SJSA1 (cell line): ENCODE results near the gene KCNJ14. TPM values are rescaled to one million over a fixed set of nuclear protein-coding genes. Genes with fewer than 3 reads are reported as not detected.
A peak's percentile ranks its signal among the peaks of the same experiment; 100 is the strongest.

Experiments used
- DNase-seq, 2 experiments: peaks; one replicate each; pipeline ENCODE4 v3.0.0-alpha.2; 2015 to 2020; ENCODE audit warnings: low spot score in 2 of 2, low read depth in 1 of 2
- H3K27ac ChIP-seq: fragments of 250-450 bp; sonication (Bioruptor Pico); 2 replicates; pipeline ENCODE4 v1.5.1; 2020; ENCODE audit warnings: mild to moderate bottlenecking, moderate library complexity
- H3K27me3 ChIP-seq: fragments of 250-450 bp; sonication (Bioruptor Pico); replicated peaks from 2 replicates; pipeline ENCODE4 v1.5.1; 2020; ENCODE audit warnings: mild to moderate bottlenecking, moderate library complexity
- H3K36me3 ChIP-seq: fragments of 250-450 bp; sonication (Bioruptor Pico); 2 replicates; pipeline ENCODE4 v1.5.1; 2020; ENCODE audit warnings: mild to moderate bottlenecking
- H3K4me1 ChIP-seq: fragments of 250-450 bp; sonication (Bioruptor Pico); replicated peaks from 2 replicates; pipeline ENCODE4 v1.6.1; 2021; ENCODE audit warnings: mild to moderate bottlenecking
- H3K4me3 ChIP-seq: fragments of 250-450 bp; sonication (Bioruptor Pico); 2 replicates; pipeline ENCODE4 v1.5.1; 2020; ENCODE audit warnings: mild to moderate bottlenecking
- H3K9me3 ChIP-seq: fragments of 250-450 bp; sonication (Bioruptor Pico); replicated peaks from 2 replicates; pipeline ENCODE4 v1.5.1; 2020; ENCODE audit warnings: mild to moderate bottlenecking
- total RNA-seq: library from RNA; depleted of rRNA; stranded (reverse); fragments of >200 nt; shearing (Covaris generic); gene quantifications from 2 replicates; pipeline ENCODE4 v1.2.3, GENCODE V29; 2014

The KCNJ14 gene
- total RNA-seq, 1 experiment from 2014 or later = 0.55 TPM

GRCh38 chr19:48493718-48494401, 38.5 kb downstream of the KCNJ14 start:
- H3K4me3 ChIP-seq = peak overlapping the region; percentile 42
- H3K4me1 ChIP-seq = peaks cover 10% of the 10 kb centered on the region
- H3K36me3 ChIP-seq = no peaks in the 10 kb centered on the region
- no peak overlapping the region for H3K27ac ChIP-seq
- peaks cover 53% of the 10 kb centered on the region for H3K27me3 ChIP-seq
- DNase-seq = no peak
- no peaks in the 10 kb centered on the region for H3K9me3 ChIP-seq

DNA sequence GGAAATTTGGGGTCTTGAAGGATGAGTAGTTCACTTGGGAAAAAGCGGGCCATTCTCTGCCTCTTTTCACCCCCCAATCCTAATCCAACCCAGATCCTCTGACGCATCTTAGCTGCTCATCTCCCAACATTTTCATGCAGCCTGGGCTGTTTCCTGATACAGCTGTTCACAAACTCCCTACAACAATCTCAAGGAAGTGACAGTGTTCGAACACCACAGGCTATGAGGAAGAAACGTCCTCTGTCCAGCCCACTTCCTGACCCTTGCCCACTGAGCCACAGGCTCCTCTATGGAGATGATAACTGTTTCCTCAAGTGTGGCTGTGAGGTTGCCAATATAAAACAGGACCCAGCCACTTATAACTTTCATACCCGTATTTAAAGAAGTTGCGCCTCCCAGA, 40.0 kb downstream of the KCNJ14 start:
- Histone ChIP-seq H3K36me3 (no peaks in the 10 kb centered on the region), H3K4me3 (no peak overlapping the region), H3K27ac (no peak overlapping the region), H3K9me3 (no peaks in the 10 kb centered on the region), H3K27me3 (peaks cover 58% of the 10 kb centered on the region), H3K4me1 (peaks cover 8% of the 10 kb centered on the region; the same call in 1 of the 2 replicates)
- no peak for DNase-seq

DNA sequence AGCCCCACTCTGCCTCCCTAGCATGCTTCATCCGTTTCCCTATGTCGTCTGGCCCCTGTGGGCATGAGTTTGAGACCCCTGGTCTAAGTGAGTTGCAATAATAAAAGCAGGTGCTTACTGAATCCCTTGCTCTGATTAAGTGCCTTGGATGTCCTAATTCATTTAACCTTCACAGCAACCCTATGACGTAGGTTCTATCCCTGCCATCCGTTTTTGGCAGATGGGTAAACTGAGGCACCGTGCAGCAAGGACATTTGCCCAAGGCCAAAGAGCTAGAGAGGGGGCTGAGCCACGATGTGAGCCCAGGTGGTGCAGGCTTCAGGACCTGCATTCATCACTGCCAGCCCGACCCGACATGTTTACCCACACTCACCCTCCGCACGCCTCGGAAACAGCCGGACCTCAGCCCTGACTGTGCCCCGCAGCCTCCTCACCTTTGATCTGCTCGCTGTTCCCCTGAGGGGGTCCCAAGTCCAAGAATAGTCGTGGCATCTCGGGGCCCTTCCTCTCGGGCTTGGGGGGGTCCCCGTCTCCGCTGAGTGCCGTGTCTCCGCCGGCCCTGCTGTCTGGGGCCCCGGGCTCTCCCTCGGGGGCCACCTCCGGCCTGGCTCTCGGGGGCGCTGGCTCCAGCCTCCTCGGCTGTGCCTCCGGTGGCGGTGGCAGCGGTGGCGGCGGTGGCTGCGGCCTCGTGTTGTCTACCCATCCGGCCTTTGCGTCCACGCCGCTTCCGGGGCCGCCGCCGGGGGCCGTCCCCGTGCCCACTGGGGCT, 41.8 kb downstream of the KCNJ14 start:
- no peak overlapping the region for H3K27ac ChIP-seq
- no peaks in the 10 kb centered on the region for H3K9me3 ChIP-seq
- DNase-seq = no peak
- peaks cover 59% of the 10 kb centered on the region for H3K27me3 ChIP-seq
- no peak overlapping the region for H3K4me3 ChIP-seq
- H3K4me1 ChIP-seq = peaks cover 8% of the 10 kb centered on the region; the same call in 1 of the 2 replicates
- no peaks in the 10 kb centered on the region for H3K36me3 ChIP-seq

DNA sequence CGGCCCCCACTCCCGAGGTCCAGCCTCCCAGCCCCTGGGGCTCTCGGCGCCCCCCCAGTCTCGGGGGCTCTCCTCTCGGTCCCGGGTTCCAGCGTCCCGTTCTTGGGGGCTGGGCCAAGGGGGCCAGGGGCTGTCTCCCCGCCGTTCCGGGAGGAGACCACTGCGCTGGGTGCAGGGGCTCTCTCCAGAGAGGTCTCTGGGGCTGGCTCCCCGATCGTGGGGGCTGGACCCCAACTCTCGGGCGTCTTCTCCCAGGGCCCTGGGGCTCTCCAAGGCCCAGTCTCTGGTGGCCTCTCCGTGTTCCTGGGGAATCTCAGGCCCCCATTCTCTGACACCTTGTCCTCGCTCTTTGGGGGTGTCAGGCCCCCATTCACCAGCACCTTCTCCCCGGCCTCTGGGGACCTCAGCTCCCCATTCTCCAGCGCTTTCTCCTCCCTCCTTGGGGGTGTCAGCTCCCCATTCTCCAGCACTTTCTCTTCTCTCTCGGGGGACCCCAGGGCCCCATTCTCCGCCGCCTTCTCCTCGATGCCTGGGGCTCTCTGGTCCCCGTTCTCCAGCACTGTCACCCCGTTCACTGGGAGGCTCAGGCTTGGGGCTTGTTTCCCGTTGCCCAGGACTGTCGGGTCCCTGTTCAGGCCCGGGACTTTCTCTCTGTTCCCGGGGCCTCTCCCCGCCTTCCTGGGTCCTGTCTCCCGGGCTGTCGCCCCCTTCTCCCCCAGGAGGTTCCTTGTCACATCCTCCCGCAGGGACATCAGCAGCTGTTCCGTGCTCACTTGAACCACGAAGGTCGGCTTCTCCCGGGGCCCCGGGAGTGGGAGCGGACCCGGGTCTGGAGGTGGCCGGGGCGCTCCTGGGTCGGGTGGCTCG, 42.6 kb downstream of the KCNJ14 start:
- H3K36me3 ChIP-seq = no peaks in the 10 kb centered on the region
- H3K27me3 ChIP-seq = peaks cover 57% of the 10 kb centered on the region
- H3K4me1 ChIP-seq = peaks cover 3% of the 10 kb centered on the region; the same call in 1 of the 2 replicates
- no peak overlapping the region for H3K4me3 ChIP-seq
- DNase-seq = no peak
- no peaks in the 10 kb centered on the region for H3K9me3 ChIP-seq
- no peak overlapping the region for H3K27ac ChIP-seq

- H3K27me3 ChIP-seq = peaks cover 55% of the 10 kb centered on the region
- no peaks in the 10 kb centered on the region for H3K9me3 ChIP-seq
- no peak overlapping the region for H3K27ac ChIP-seq
- H3K4me3 ChIP-seq = no peak overlapping the region
- H3K4me1 ChIP-seq = no peaks in the 10 kb centered on the region; the same call in 1 of the 2 replicates
- H3K36me3 ChIP-seq = no peaks in the 10 kb centered on the region
- DNase-seq = no peak
These were observed 43.4 kb downstream of the KCNJ14 start for GRCh38 chr19:48498595-48499311.

DNA sequence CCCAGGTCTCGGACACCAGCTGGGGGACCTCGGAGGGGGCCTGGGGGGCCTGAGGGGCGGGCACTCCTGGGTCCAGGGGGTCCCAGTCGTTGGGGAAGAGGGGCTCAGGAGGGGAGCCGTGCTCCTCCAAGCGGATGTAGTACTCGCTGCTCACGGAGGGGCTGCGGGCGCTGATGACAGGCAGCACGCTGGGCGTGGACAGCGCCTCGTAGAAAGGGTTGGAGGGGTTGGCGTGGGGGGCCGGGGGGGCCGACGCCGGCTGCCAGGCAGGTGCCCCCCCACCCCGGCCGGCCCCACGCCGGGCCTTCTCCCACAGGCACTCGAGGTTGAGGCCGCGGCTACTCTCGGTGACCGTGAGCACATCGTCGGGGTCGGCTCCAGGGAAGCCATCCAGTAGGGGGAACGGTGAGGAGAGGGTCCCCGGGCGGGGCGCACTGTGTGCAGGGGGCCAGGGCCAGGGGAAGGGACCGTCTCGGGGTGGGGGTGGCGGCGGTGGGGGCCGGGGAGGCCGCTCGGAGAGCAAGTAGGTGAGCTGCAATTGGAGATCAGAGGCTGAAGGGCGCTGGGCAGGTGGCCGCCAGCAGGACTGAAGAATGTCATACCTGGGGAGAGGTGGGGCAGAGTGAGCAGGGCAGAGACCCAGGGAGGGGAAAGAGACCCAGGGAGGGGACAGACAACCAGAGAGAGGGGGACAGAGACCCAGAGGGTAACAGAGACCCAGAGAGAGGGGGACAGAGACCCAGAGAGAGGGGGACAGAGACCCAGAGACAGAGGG, 44.1 kb downstream of the KCNJ14 start:
- Histone ChIP-seq H3K36me3 (no peaks in the 10 kb centered on the region), H3K27me3 (peaks cover 49% of the 10 kb centered on the region), H3K4me3 (no peak overlapping the region), H3K27ac (no peak overlapping the region), H3K9me3 (no peaks in the 10 kb centered on the region), H3K4me1 (no peaks in the 10 kb centered on the region)
- DNase-seq = no peak

DNA sequence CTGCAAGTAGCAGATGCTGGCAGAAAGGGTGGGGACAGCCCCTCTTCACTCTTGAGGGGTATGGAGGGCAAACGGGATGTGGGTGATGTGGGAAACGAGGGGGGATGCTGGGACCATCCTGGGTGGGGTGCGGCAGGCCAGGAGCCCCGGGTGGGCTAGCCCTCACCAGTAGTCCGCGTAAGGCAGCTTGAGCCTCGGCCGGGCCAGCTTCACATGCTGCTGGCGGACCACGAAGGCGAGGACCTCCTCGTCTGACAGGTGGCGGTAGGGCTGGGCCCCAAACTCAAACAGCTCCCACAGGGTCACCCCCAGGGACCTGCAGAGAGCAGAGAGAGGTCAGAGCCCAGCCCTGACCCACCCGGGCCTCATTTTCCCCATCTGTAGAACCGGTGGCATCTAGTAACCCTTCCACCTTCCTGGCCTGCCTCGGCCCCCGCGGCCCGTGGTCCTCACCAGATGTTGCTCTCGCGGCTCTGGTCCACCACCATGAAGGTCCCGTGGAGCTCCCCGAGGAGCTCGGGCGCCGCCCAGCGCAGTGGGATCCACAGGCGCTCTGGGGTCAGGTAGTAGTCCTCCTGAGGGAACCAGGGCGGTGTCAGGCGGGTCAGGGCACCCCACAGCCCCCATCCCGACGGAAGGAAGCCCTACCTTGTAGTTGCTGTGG, 45.6 kb downstream of the KCNJ14 start:
- Histone ChIP-seq H3K4me1 (no peaks in the 10 kb centered on the region), H3K27me3 (peaks cover 45% of the 10 kb centered on the region), H3K27ac (no peak overlapping the region), H3K4me3 (no peak overlapping the region), H3K9me3 (no peaks in the 10 kb centered on the region), H3K36me3 (no peaks in the 10 kb centered on the region)
- no peak for DNase-seq

DNA sequence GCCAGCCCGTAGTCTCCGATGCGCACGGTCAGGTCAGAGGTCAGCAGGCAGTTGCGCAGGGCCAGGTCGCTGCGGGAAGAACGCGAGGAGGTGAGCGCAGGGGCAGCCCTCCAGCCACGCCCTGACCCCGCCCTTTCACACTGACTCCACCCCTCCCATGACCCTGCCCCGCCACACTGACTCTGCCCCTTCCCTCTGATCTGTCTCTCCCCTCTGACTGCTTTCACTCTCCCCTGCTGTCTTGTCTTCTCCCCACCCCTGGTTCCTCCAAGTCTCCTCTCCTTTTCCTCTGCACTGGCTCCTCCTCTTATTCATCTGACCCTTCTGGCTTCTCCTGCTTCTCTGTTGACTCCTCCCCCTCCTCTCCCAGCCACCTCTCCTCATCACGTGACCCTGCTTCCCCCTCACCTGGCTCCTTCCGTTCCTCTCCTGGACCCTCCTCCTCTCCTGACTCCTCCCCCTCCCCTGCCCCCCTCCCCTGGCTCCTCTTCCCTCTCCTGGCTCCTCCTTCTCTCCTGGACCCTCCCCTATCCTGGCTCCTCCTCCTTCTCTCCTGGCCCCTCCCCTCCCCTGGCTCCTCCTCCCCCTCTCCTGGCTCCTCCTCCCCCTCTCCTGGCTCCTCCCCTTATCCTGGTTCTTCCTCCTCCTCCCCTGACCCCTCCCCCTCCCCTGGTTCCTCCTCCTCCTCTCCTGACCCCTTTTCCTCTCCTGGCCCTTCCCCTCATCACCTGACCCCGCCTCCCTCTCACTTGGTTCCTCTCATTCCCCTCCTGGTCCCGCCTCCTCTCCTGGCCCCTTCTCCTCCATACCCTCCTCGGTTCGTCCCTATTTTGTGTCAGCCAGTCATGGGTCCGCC, 46.3 kb downstream of the KCNJ14 start:
- DNase-seq = no peak
- Histone ChIP-seq H3K27me3 (peaks cover 42% of the 10 kb centered on the region), H3K27ac (no peak overlapping the region), H3K4me1 (no peaks in the 10 kb centered on the region), H3K4me3 (no peak overlapping the region), H3K36me3 (no peaks in the 10 kb centered on the region), H3K9me3 (no peaks in the 10 kb centered on the region)

- Histone ChIP-seq H3K27ac (no peak overlapping the region), H3K27me3 (peaks cover 39% of the 10 kb centered on the region), H3K4me1 (no peaks in the 10 kb centered on the region), H3K9me3 (no peaks in the 10 kb centered on the region), H3K36me3 (no peaks in the 10 kb centered on the region), H3K4me3 (no peak overlapping the region)
- no peak for DNase-seq
These were observed 47.1 kb downstream of the KCNJ14 start for GRCh38 chr19:48502350-48503018.

- H3K4me3 ChIP-seq = no peak overlapping the region
- H3K9me3 ChIP-seq = no peaks in the 10 kb centered on the region
- H3K27ac ChIP-seq = no peak overlapping the region
- peak in 1 of 2 experiments; percentile 38 for DNase-seq
- H3K4me1 ChIP-seq = no peaks in the 10 kb centered on the region
- H3K36me3 ChIP-seq = no peaks in the 10 kb centered on the region
- peaks cover 30% of the 10 kb centered on the region for H3K27me3 ChIP-seq
These were observed 50.9 kb downstream of the KCNJ14 start for GRCh38 chr19:48506138-48506733.

DNA sequence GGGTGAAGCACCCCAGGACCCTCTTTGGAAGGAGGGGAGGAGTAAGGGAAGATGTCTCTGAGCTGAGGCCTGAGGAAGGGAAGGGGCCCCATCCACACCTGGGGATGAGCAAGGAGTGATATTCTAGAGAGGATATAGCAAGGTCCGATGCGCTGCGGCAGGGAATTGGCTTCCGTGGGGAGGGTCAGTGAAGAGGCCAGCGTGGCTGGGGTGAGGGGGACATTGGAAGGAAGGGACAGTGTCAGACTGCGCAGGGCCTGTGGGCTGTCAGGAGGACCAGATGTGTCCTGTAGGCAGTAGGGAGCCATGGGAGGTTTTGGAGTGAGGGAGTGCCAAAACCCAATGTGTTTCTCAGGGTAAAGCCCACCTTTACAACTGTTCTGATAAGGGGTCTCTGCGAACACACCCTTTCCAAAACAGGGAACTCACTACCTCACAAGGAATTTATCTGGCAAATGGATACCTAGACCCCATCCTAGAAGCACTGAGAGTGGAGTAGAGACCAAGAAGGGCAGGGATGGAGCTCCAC, 52.6 kb downstream of the KCNJ14 start:
- Histone ChIP-seq H3K27me3 (peaks cover 32% of the 10 kb centered on the region), H3K27ac (no peak overlapping the region), H3K9me3 (0 out of 2 replicates have a peak, but pooled peaks cover 2% of the 10 kb centered on the region), H3K4me1 (no peaks in the 10 kb centered on the region), H3K36me3 (no peaks in the 10 kb centered on the region), H3K4me3 (no peak overlapping the region)
- no peak for DNase-seq
